ENCODE results near the gene PAX6.

PAX6 gene

GRCh38 chr11:31805629-31806185 lies 5.4 kb downstream of the PAX6 start:
- no peak overlapping the region for H3K4me3 ChIP-seq (replicated peaks; ENCODE audit: low read depth, low read length)
- no peak for TF ChIP-seq CTCF (IDR thresholded peaks at IDR 0.05; ENCODE audit: low read depth, low read length, missing control alignments)
- no peak for DNase-seq (ENCODE audit: extremely low read depth, low read depth)

- no peak for TF ChIP-seq CTCF (IDR thresholded peaks at IDR 0.05; ENCODE audit: low read depth, low read length, missing control alignments)
- DNase-seq (ENCODE audit: extremely low read depth, low read depth), result no peak
- H3K4me3 ChIP-seq (replicated peaks; ENCODE audit: low read depth, low read length), result no peak overlapping the region
Observed at GRCh38 chr11:31805037-31805628, 6.0 kb downstream of the PAX6 start.

- no peak for DNase-seq (ENCODE audit: extremely low read depth, low read depth)
- TF ChIP-seq CTCF (IDR thresholded peaks at IDR 0.05; ENCODE audit: low read depth, low read length, missing control alignments), result no peak
- H3K4me3 ChIP-seq (replicated peaks; ENCODE audit: low read depth, low read length), result no peak overlapping the region
Observed at GRCh38 chr11:31804312-31805036, 6.6 kb downstream of the PAX6 start.

DNA sequence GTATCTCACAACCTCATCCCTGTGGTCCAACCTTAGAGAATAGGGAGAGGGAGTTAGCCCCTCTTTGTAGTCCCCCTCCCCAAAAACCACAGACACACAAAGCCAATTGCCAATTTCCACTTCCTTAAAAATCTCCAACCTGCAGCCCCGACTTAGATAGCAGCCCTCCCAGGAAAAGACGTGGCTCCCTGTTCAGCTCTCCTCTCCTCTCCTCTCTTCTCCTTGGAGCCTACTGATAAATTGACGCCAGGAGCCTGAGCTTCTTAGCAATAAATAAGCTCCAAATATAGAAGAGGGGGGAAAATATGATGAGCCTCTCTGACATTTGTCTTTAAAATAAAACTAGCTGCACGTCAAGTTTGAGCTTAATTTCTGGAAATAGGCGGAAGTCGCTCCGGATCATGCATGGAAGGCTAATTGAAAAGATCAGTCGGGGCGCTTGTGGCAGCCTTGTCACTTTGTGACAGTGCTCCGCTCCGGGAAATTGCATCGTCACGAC lies 7.3 kb downstream of the PAX6 start:
- no peak overlapping the region for H3K4me3 ChIP-seq (replicated peaks; ENCODE audit: low read depth, low read length)
- no peak for TF ChIP-seq CTCF (IDR thresholded peaks at IDR 0.05; ENCODE audit: low read depth, low read length, missing control alignments)
- no peak for DNase-seq (ENCODE audit: extremely low read depth, low read depth)

GRCh38 chr11:31802990-31803812 lies 7.9 kb downstream of the PAX6 start:
- no peak for TF ChIP-seq CTCF (IDR thresholded peaks at IDR 0.05; ENCODE audit: low read depth, low read length, missing control alignments)
- no peak for DNase-seq (ENCODE audit: extremely low read depth, low read depth)
- H3K4me3 ChIP-seq (replicated peaks; ENCODE audit: low read depth, low read length), result no peak overlapping the region

DNA sequence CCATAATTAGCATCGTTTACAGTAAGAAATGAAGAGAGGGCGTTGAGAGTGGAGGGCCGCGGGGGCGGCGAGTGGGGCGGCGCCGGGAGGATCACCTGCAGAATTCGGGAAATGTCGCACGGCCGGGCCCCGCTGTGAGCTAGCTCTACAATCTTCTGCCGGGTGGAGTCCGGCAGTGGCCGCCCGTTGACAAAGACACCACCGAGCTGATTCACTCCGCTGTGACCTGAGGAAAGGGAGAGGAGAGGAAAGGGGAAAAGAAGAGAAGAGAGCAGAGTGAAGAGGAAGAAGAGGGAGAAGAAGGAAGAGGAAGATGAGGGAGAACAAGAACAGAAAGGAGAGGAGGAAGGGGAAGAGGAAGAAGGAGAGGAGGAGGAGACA lies 8.5 kb downstream of the PAX6 start:
- H3K4me3 ChIP-seq (replicated peaks; ENCODE audit: low read depth, low read length), result no peak overlapping the region
- no peak for DNase-seq (ENCODE audit: extremely low read depth, low read depth)
- no peak for TF ChIP-seq CTCF (IDR thresholded peaks at IDR 0.05; ENCODE audit: low read depth, low read length, missing control alignments)
